GM18505 (cell line): ENCODE results near the gene HNRNPA1.
"Not testable (repeated sequence)": the region's sequence is repeated elsewhere in the genome, so short reads cannot be mapped to it uniquely, and the experiment has no call there.

ENCODE experiments used
- ATAC-seq: cut with Tn5 transposase; IDR thresholded peaks from one replicate; pipeline ENCODE4 v1.9.1; 2021; ENCODE audit not compliant: unreplicated experiment
- POLR2A ChIP-seq: IDR thresholded peaks from 4 replicates; pipeline ENCODE4 v1.6.1; 2011; ENCODE audit warnings: borderline replicate concordance; ENCODE audit not compliant: insufficient read depth, insufficient read length; ENCODE audit errors: extremely low read depth

The HNRNPA1 gene

DNA sequence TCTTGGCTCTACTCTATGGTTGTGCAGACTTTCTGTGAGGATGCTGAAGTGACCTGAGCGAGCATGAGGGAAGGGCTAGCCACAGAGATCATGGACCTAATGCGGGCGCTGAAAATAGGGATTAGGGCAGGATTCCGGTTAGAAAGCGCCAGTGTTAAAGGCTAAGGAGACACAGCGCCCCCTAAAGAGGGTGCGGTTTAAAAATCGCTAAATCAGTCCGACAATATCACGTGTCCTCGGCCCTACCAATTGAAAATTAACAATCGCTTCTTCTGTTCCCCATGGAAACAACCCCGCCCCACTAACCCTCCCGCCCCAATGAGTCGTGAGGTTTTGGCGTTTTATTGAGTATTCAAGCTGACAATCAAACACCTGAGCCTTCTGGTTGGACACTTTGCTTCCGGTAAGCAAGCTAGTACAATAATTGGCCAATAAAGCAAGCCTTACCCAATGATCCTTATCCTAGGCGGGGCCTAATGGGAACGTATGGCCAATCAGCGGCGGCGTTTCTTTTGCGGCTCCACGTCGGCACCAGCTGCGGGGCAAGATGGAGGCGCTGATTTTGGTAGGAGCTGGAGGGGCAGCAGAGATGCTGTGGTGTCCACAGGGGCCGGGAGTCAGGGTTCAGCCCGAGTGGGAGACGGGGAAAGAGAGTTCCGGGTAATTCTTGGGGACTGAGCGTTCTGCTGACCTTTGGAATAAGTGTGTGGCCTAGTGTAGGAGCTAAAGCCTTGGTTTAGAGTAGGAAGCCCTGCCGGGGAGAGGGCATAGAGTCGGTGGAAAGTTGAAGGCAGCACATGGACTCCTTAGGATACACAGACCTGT lies 44.3 kb downstream of the HNRNPA1 start, which contains the start of gene COPZ1:
Gene COPZ1, plus strand, starts transcription at position 515 of the 825 bp plus-strand sequence. Its CDS starts 33 bp downstream, at position 548.
- peak; percentile 94 for ATAC-seq

GRCh38 chr12:54325442-54326109 lies 45.0 kb downstream of the HNRNPA1 start:
- ATAC-seq: not testable (repeated sequence)

More for the DNA sequence above, 44.3 kb downstream of the HNRNPA1 start, which contains the start of gene COPZ1:
- peak; percentile 82 for TF ChIP-seq POLR2A

- no peak for ATAC-seq
- no peak for TF ChIP-seq POLR2A
These were observed 48.2 kb downstream of the HNRNPA1 start for GRCh38 chr12:54328595-54329337.

DNA sequence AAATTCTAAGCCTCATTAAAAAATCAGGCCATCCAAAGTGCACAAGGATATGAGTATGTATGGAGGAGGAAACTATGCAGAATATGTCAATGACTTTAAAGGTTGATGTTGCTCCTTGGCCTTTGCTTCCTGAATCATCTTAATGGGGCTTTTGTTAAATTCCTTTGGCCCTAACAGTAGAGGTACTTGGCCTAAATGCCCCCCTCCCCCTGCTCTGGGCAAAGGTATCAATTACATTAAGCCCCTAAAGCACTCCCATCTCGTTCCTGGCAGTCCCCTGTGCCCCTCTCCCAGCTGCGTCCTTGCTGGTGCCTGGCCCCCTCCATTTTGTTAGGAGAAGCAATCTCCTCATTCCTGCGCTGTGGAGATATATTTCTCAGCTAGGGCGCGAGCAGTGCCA lies 49.2 kb downstream of the HNRNPA1 start:
- ATAC-seq: no peak
- no peak for TF ChIP-seq POLR2A

- TF ChIP-seq POLR2A: no peak
- ATAC-seq: no peak
These were observed 49.9 kb downstream of the HNRNPA1 start for GRCh38 chr12:54330442-54330841.

DNA sequence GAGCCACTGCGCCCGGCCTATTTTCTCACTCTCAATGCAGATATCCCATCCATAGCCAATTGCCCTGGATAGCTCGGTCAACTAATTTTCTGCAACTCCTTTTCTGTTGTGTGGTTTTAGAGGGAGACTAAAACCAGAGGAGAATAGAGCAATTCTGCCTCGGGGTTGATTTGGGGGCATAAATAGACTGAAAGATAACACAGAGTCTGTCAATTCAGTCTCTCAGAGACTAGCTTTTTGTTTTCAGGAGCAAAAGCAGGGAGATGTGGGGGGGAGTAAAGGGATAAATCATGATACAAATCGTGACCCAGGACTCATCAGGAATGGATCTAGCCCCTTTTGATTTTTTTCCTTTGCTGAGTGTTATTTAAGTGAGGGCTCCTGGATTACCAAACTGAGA lies 50.9 kb downstream of the HNRNPA1 start:
- no peak for ATAC-seq
- no peak for TF ChIP-seq POLR2A

DNA sequence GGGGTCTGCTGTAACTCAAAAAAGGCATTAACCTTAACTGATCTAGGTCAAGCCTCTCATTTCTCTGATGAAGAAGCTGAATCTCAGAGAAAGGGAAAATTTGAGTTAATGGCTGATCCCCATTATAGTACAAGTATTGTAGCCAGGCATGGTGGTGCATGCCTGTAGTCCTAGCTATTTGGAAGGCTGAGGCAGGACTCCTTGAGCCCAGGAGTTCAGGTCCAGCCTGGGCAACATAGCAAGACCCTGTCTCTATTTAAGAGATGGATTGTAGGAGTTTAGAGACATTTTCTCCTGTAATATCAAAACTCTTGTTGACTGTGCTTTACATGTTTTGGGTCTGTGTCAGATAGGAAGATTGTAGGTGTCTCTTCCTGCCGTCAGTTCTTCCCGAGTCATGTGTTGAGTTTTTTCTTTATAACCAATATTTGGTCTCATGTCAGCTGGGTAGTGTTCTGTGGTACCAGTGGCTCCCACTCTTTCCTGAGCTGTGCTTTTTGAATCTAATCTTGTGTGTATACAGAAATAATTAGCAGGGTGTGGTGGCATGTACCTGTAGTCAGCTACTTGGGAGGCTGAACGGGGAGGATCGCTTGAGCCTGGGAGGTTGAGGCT lies 53.0 kb downstream of the HNRNPA1 start:
- ATAC-seq: no peak
- TF ChIP-seq POLR2A: no peak
